Neural cell (in vitro differentiated cells): ENCODE results near the gene BICDL1.

Experiments
- EZH2 ChIP-seq: fragments of 200-600, 300-800 bp; shearing (Covaris generic), sonication (generic); IDR thresholded peaks from 2 replicates; pipeline ENCODE4 v1.6.1; 2014; ENCODE audit warnings: antibody characterized with exemption, low read length, borderline replicate concordance, mild to moderate bottlenecking; ENCODE audit not compliant: insufficient read depth, poor library complexity, severe bottlenecking
- TF ChIP-seq, protein P1 (sequence below): fragments of 450-650 bp; IDR thresholded peaks from 2 replicates; pipeline ENCODE4 v1.5.1; 2014; ENCODE audit warnings: antibody characterized with exemption, mild to moderate bottlenecking, moderate library complexity; ENCODE audit not compliant: poor library complexity, severe bottlenecking

DNA sequence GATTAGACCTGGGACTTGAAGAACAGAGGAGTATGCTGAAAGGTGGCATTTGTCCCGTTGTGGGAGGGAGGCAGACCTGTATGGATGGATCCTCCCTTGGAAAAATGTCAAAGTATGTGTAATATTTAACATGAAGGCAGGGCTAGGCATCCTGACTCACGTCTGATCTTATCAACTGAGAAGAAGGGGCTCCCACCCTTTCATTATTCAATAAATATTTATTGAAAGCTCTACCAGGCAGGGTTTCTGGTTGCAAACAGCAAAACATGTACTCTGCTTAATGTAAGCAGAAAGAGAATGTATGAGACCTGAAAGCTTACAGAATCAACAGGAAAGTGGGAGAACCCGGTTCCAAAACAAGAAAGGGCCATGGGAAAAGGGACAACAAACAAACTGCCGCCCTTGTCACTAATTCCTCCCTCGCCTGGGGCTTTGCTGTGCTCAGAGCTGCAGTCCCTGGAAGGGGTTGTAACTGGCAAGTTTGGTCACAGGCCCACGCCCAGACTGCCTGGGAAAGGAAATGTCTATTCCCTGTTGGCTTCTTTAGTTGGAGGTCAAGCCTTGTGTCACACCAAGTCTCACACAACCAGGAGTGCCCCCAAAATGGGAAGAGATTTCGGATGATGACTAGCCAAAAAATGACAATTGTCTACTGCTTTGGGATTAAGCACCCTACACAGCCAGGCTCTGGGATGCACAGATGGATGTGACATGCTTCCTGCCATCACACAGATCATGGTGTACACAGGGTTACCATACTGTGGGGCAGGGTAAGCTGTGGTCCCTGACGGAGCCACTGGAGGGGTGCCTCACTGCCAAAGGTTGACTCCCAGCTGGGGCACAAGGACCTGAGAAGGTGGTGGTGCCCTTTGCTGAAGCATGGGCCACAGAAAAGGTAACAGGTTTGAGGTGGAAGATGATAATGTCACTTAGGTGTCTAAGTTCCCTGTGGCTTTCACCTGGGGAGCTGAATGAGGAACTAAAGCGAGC, 90.7 kb downstream of the BICDL1 start:
- TF ChIP-seq, protein P1, sequence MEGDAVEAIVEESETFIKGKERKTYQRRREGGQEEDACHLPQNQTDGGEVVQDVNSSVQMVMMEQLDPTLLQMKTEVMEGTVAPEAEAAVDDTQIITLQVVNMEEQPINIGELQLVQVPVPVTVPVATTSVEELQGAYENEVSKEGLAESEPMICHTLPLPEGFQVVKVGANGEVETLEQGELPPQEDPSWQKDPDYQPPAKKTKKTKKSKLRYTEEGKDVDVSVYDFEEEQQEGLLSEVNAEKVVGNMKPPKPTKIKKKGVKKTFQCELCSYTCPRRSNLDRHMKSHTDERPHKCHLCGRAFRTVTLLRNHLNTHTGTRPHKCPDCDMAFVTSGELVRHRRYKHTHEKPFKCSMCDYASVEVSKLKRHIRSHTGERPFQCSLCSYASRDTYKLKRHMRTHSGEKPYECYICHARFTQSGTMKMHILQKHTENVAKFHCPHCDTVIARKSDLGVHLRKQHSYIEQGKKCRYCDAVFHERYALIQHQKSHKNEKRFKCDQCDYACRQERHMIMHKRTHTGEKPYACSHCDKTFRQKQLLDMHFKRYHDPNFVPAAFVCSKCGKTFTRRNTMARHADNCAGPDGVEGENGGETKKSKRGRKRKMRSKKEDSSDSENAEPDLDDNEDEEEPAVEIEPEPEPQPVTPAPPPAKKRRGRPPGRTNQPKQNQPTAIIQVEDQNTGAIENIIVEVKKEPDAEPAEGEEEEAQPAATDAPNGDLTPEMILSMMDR: no peak
- TF ChIP-seq EZH2: no peak
